ENCODE measurements around the gene RAB27A. TPM values are rescaled to one million over a fixed set of nuclear protein-coding genes. Genes with fewer than 3 reads are reported as not detected.
"Not testable (repeated sequence)": the region's sequence is repeated elsewhere in the genome, so short reads cannot be mapped to it uniquely, and the experiment has no call there.

RAB27A gene
- total RNA-seq, 1 experiment from 2014 or later, result 36.0 TPM

DNA sequence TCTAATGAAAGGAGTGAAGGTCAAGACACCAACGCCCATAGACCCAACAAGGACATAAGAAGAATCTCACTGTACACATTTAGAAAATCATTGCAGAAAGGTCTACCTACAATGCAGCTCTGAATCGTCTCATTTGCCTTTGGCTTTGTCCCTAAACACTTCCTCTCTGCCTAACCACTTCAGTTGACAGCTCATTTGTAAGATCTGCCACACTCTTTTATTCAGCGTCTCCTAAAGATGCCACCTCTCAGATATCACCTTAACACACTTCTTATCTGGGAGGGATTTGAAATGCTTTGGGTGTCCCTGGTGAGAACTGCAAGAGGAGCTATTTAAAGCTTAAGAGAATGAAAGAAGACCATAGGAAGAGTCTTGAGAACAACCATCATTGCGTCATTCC lies 38.7 kb downstream of the RAB27A start:
- POLR2A ChIA-PET, result interaction anchor here (0.8 to 4.3 kb wide), 13 partner anchors 13 to 68 kb away, joined by 3 to 34 read pairs (median 8); partner anchors contain the start of genes PIGB, PIGBOS1, RAB27A and RSL24D1

DNA sequence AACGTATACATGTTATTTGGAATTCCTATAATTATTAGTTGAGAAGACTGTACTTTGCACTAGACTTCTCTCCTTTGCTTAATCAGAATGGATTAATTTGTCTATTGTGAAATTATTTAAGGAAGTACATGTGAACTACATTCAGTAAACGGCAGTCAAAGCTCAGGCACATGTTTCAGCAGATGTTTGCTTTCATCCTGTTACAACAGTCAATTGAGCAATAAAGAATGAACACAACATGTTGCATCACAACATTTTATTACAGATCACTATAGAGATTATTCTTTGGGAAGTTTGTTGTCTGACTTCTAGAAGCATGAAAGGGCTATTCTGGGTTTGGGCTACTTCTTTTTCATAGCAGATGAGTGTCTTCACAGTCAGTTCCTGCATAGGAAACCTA lies 39.2 kb downstream of the RAB27A start:
- TF ChIP-seq, protein P1, sequence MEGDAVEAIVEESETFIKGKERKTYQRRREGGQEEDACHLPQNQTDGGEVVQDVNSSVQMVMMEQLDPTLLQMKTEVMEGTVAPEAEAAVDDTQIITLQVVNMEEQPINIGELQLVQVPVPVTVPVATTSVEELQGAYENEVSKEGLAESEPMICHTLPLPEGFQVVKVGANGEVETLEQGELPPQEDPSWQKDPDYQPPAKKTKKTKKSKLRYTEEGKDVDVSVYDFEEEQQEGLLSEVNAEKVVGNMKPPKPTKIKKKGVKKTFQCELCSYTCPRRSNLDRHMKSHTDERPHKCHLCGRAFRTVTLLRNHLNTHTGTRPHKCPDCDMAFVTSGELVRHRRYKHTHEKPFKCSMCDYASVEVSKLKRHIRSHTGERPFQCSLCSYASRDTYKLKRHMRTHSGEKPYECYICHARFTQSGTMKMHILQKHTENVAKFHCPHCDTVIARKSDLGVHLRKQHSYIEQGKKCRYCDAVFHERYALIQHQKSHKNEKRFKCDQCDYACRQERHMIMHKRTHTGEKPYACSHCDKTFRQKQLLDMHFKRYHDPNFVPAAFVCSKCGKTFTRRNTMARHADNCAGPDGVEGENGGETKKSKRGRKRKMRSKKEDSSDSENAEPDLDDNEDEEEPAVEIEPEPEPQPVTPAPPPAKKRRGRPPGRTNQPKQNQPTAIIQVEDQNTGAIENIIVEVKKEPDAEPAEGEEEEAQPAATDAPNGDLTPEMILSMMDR (IDR thresholded peaks at IDR 0.05; ENCODE audit: unreplicated experiment), result no peak
- Mint-ChIP-seq H3K9me3 (ENCODE audit: unreplicated experiment) (no peaks in the 10 kb centered on the region), H3K36me3 (ENCODE audit: insufficient read depth, unreplicated experiment) (no peaks in the 10 kb centered on the region), H3K27ac (ENCODE audit: low read depth, unreplicated experiment) (peak overlapping the region; percentile 92), H3K4me1 (ENCODE audit: insufficient read depth, unreplicated experiment) (peaks cover 43% of the 10 kb centered on the region), H3K27me3 (ENCODE audit: insufficient read depth, unreplicated experiment) (no peaks in the 10 kb centered on the region), H3K4me3 (ENCODE audit: unreplicated experiment) (no peak overlapping the region)
- ChIA-PET CTCF (interaction anchor here (0.6 to 2.3 kb wide), 5 partner anchors 33 to 972 kb away, joined by 3 to 9 read pairs (median 4); partner anchors contain the start of genes CCPG1 and PIERCE2), POLR2A (interaction anchor here (0.6 to 4.3 kb wide), 17 partner anchors 12 to 378 kb away, joined by 3 to 34 read pairs (median 6); partner anchors contain the start of genes CCPG1, PIERCE2, PIGB and PIGBOS1)
- no TSS peak for BruUV-seq (replicated peaks)
- DNase-seq (ENCODE audit: unreplicated experiment), result peak; percentile 89
- intact Hi-C loops (cut with micrococcal nuclease), result loop anchor here (1.0 to 2.0 kb wide), 2 partner anchors 30 to 39 kb away; partner anchors contain the start of gene RAB27A

More for the DNA sequence above, 38.7 kb downstream of the RAB27A start:
- Mint-ChIP-seq H3K9me3 (ENCODE audit: unreplicated experiment) (no peaks in the 10 kb centered on the region), H3K27ac (ENCODE audit: low read depth, unreplicated experiment) (peak overlapping the region; percentile 92), H3K36me3 (ENCODE audit: insufficient read depth, unreplicated experiment) (no peaks in the 10 kb centered on the region), H3K27me3 (ENCODE audit: insufficient read depth, unreplicated experiment) (no peaks in the 10 kb centered on the region), H3K4me1 (ENCODE audit: insufficient read depth, unreplicated experiment) (peaks cover 46% of the 10 kb centered on the region), H3K4me3 (ENCODE audit: unreplicated experiment) (no peak overlapping the region)
- TSS peak; percentile 91 for BruUV-seq (replicated peaks)
- CTCF ChIA-PET, result interaction anchor here (0.6 to 2.3 kb wide), 8 partner anchors 14 to 972 kb away, joined by 3 to 9 read pairs (median 4); partner anchors contain the start of genes CCPG1 and PIERCE2
- intact Hi-C loops (cut with micrococcal nuclease), result loop anchor here (1.0 to 2.0 kb wide), 2 partner anchors 30 to 38 kb away; partner anchors contain the start of gene RAB27A
- TF ChIP-seq, protein P1 (IDR thresholded peaks at IDR 0.05; ENCODE audit: unreplicated experiment), result no peak
- DNase-seq (ENCODE audit: unreplicated experiment), result no peak

DNA sequence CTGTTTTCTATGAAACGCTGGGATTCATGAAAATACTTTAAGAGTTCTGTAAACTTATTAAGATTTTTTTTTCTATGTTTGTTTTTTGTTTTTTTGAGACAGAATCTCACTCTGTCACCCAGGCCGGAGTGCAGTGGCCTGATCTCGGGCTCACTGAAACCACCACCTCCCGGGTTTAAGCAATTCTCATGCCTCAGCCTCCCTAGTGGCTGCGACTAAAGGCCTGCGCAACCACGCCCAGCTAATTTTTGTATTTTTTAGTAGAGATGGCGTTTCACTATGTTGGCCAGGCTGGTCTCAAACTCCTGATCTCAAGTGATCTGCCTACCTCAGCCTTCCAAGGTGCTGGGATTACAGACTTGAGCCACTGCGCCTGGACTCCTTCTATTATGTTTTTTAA lies 39.7 kb downstream of the RAB27A start:
- TSS peak; percentile 81 for BruUV-seq (replicated peaks)
- H3K36me3 Mint-ChIP-seq (ENCODE audit: insufficient read depth, unreplicated experiment); H3K4me3 Mint-ChIP-seq (ENCODE audit: unreplicated experiment); H3K27me3 Mint-ChIP-seq (ENCODE audit: insufficient read depth, unreplicated experiment); H3K9me3 Mint-ChIP-seq (ENCODE audit: unreplicated experiment); DNase-seq (ENCODE audit: unreplicated experiment): not testable (repeated sequence)
- Mint-ChIP-seq H3K4me1 (ENCODE audit: insufficient read depth, unreplicated experiment) (peaks cover 38% of the 10 kb centered on the region), H3K27ac (ENCODE audit: low read depth, unreplicated experiment) (peak overlapping the region; percentile 92)
- intact Hi-C loops (cut with micrococcal nuclease), result loop anchor here (1.0 to 2.0 kb wide), 2 partner anchors 29 to 39 kb away; partner anchors contain the start of gene RAB27A
- ChIA-PET POLR2A (interaction anchor here (0.7 to 4.3 kb wide), 14 partner anchors 12 to 378 kb away, joined by 3 to 34 read pairs (median 8); partner anchors contain the start of genes CCPG1, PIERCE2, PIGB and PIGBOS1), CTCF (interaction anchor here (1.1 to 2.3 kb wide), 3 partner anchors 32 to 156 kb away, joined by 3 to 9 read pairs (median 5); no protein-coding TSS in a partner anchor)

DNA sequence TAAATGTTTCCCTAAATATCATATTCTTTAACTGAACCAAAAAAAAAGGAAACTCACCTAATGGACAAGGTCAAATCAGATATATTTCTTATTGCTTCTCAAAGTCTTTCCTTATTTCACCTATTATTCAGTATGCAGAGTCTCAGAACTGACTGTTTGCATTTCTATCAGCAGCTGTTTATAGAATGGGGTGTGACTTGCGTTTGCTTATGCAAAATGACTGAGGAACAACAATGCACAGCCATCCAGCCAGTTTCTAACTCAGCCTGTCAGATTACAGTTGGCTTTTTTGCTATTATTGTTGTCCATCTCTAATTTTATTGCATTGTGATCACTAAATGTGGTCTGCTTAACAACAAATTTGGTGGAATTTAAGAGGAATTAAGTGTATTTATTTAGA lies 40.7 kb downstream of the RAB27A start:
- Mint-ChIP-seq H3K36me3 (ENCODE audit: insufficient read depth, unreplicated experiment) (no peaks in the 10 kb centered on the region), H3K27me3 (ENCODE audit: insufficient read depth, unreplicated experiment) (no peaks in the 10 kb centered on the region), H3K9me3 (ENCODE audit: unreplicated experiment) (no peaks in the 10 kb centered on the region), H3K4me3 (ENCODE audit: unreplicated experiment) (no peak overlapping the region), H3K4me1 (ENCODE audit: insufficient read depth, unreplicated experiment) (peaks cover 35% of the 10 kb centered on the region), H3K27ac (ENCODE audit: low read depth, unreplicated experiment) (peak overlapping the region; percentile 92)
- intact Hi-C loops (cut with micrococcal nuclease), result no loop called here
- ChIA-PET POLR2A (interaction anchor here (0.7 to 4.3 kb wide), 6 partner anchors 16 to 52 kb away, joined by 3 to 19 read pairs (median 6); partner anchors contain the start of gene RSL24D1), CTCF (interaction anchor here (0.9 to 1.6 kb wide), 4 partner anchors 12 to 157 kb away, joined by 3 to 5 read pairs (median 4); no protein-coding TSS in a partner anchor)
- TF ChIP-seq, protein P1 (IDR thresholded peaks at IDR 0.05; ENCODE audit: unreplicated experiment), result no peak
- DNase-seq (ENCODE audit: unreplicated experiment), result no peak
- BruUV-seq (replicated peaks), result no TSS peak
